Measurements from ENCODE around the gene WFDC13.

DNA sequence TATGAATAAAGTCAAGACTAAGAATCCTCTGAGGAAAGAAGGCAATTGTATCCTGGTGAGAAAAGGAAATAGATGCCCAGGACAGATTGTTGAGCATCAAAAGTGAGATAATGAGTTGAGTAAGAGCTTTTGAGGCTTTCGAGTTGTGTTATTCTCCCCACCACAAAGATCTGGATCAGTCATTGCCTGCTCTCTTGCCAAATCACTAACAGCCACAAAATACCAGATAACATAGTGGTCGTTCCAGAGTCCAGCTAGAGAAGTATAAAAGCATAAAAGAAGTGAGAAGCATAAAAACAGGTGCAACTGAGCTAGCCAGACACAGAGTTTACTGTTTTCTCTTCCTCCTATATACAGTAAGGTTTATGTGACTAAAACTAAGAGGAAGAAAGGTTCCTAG, 25.2 kb downstream of the WFDC13 start:
- TF ChIP-seq EP300 (IDR thresholded peaks at IDR 0.05) (no peak), POLR2A (IDR thresholded peaks at IDR 0.05) (no peak)
- TF ChIP-seq, protein P1, sequence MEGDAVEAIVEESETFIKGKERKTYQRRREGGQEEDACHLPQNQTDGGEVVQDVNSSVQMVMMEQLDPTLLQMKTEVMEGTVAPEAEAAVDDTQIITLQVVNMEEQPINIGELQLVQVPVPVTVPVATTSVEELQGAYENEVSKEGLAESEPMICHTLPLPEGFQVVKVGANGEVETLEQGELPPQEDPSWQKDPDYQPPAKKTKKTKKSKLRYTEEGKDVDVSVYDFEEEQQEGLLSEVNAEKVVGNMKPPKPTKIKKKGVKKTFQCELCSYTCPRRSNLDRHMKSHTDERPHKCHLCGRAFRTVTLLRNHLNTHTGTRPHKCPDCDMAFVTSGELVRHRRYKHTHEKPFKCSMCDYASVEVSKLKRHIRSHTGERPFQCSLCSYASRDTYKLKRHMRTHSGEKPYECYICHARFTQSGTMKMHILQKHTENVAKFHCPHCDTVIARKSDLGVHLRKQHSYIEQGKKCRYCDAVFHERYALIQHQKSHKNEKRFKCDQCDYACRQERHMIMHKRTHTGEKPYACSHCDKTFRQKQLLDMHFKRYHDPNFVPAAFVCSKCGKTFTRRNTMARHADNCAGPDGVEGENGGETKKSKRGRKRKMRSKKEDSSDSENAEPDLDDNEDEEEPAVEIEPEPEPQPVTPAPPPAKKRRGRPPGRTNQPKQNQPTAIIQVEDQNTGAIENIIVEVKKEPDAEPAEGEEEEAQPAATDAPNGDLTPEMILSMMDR (IDR thresholded peaks at IDR 0.05) = no peak
